HCT116 (cell line): ENCODE measurements around the gene C9orf50. TPM values are rescaled to one million over a fixed set of nuclear protein-coding genes. Genes with fewer than 3 reads are reported as not detected.

Source experiments
- ATAC-seq: fragments of 200-7000 bp; cut with Tn5 transposase; 2 replicates; pipeline ENCODE4 v1.9.1; 2020; ENCODE audit warnings: mild to moderate bottlenecking, moderate library complexity
- BruUV-seq: library from RNA; stranded (reverse); fragments of 400-500 nt; replicated peaks from 2 replicates; lab custom pipeline; 2021; lab: Mats Ljungman, UMichigan
- CTCF ChIA-PET: fragments of 300-600 bp; sonication (Branson Sonifier 250); formaldehyde crosslinking; loops from one replicate; lab custom pipeline; 2021; ENCODE audit warnings: antibody characterized with exemption; lab: Charles Lee
- POLR2A ChIA-PET: fragments of 300-600, 350-600 bp; sonication (Branson Sonifier 250); formaldehyde crosslinking; loops from one replicate; lab custom pipeline; 2021; ENCODE audit warnings: antibody characterized with exemption; lab: Charles Lee
- RAD21 ChIA-PET, 2 experiments: fragments of 300-600 bp; sonication (Branson Sonifier 250); formaldehyde crosslinking; loops; one replicate each; lab custom pipeline; 2023; ENCODE audit warnings: low total read pairs in 2 of 2; ENCODE audit not compliant: uncharacterized antibody in 2 of 2, unreplicated experiment in 2 of 2, low non-redundant PET in 1 of 2; lab: Charles Lee
- DNase-seq: peaks from one replicate; pipeline ENCODE4 v3.0.0-alpha.2; 2010; ENCODE audit warnings: low read depth, low spot score
- H2AFZ ChIP-seq: fragments of 200-600 bp; shearing (Covaris generic), sonication (generic); 2 replicates; pipeline ENCODE4 v1.6.1; 2017; ENCODE audit warnings: low read depth, mixed run types, mixed read lengths, antibody characterized with exemption, low read length; ENCODE audit not compliant: poor library complexity, severe bottlenecking
- H3K27ac ChIP-seq: 2 replicates; pipeline ENCODE4 v1.5.1; 2012; ENCODE audit warnings: low read depth, low read length
- H3K27me3 ChIP-seq: fragments of 200-600 bp; sonication (generic); 2 replicates; pipeline ENCODE4 v1.6.1; 2016; ENCODE audit warnings: mixed run types, low read length, mixed read lengths; ENCODE audit not compliant: insufficient read depth
- H3K36me3 ChIP-seq, 2 experiments: fragments of 200-500 bp in 1 of 2; fragments of 200-600 bp in 1 of 2; sonication (Bioruptor generic) in 1 of 2; sonication (generic) in 1 of 2; 2 replicates each; pipeline versions ENCODE4 v1.5.1 to v1.6.1; 2014 to 2016; ENCODE audit warnings: low read length in 2 of 2, inconsistent platforms in 1 of 2, mixed read lengths in 1 of 2, mixed run types in 1 of 2; ENCODE audit not compliant: insufficient read depth in 2 of 2, control insufficient read depth in 1 of 2
- H3K4me1 ChIP-seq, 2 experiments: fragments of 200-600 bp in 1 of 2; sonication (generic) in 1 of 2; 2 replicates each; pipeline versions ENCODE4 v1.5.1 to v1.6.1; 2012 to 2017; ENCODE audit warnings: low read length in 2 of 2, inconsistent platforms in 1 of 2, mild to moderate bottlenecking in 1 of 2, mixed read lengths in 1 of 2, mixed run types in 1 of 2, moderate library complexity in 1 of 2; ENCODE audit not compliant: insufficient read depth in 2 of 2, control insufficient read depth in 1 of 2
- H3K4me2 ChIP-seq: fragments of 200-600 bp; sonication (generic); 2 replicates; pipeline ENCODE4 v1.6.1; 2017; ENCODE audit warnings: mixed run types, low read length, mixed read lengths
- H3K4me3 ChIP-seq, 2 experiments: fragments of 200-600 bp in 1 of 2; sonication (generic) in 1 of 2; replicated peaks in 1 of 2; 2 replicates each; pipeline ENCODE4 v1.5.1; 2011 to 2016; ENCODE audit warnings: low read length in 2 of 2, control low read depth in 1 of 2, low read depth in 1 of 2, mild to moderate bottlenecking in 1 of 2, mixed read lengths in 1 of 2, mixed run types in 1 of 2
- H3K79me2 ChIP-seq: fragments of 200-600 bp; sonication (generic); 2 replicates; pipeline ENCODE4 v1.6.1; 2017; ENCODE audit warnings: mild to moderate bottlenecking, mixed run types, low read length, moderate library complexity, mixed read lengths; ENCODE audit not compliant: insufficient read depth
- H3K9ac ChIP-seq: fragments of 200-600 bp; sonication (generic); 2 replicates; pipeline ENCODE4 v1.6.1; 2016; ENCODE audit warnings: low read length, mixed read lengths
- H3K9me2 ChIP-seq: fragments of 200-600 bp; sonication (generic), shearing (Covaris generic); 2 replicates; pipeline ENCODE4 v1.6.1; 2017; ENCODE audit warnings: mixed run types, mild to moderate bottlenecking, moderate library complexity; ENCODE audit not compliant: insufficient read depth
- H3K9me3 ChIP-seq, 2 experiments: fragments of 200-500 bp in 1 of 2; fragments of 200-600 bp in 1 of 2; sonication (Bioruptor generic) in 1 of 2; sonication (generic) in 1 of 2; 2 replicates each; pipeline ENCODE4 v1.6.1; 2014 to 2017; ENCODE audit warnings: low read length in 2 of 2, mixed read lengths in 2 of 2, inconsistent platforms in 1 of 2, low read depth in 1 of 2, mild to moderate bottlenecking in 1 of 2, mixed run types in 1 of 2, moderate library complexity in 1 of 2; ENCODE audit not compliant: control insufficient read depth in 1 of 2, insufficient read depth in 1 of 2
- H4K20me1 ChIP-seq: fragments of 200-600 bp; sonication (generic), shearing (Covaris generic); 2 replicates; pipeline ENCODE4 v1.6.1; 2017; ENCODE audit warnings: mixed run types, mild to moderate bottlenecking, moderate library complexity; ENCODE audit not compliant: insufficient read depth
- CBX3 ChIP-seq: IDR thresholded peaks from 2 replicates; pipeline ENCODE4 v1.6.1; 2012; ENCODE audit warnings: low read depth
- CEBPB ChIP-seq: IDR thresholded peaks from 2 replicates; pipeline ENCODE4 v1.6.1; 2012; ENCODE audit warnings: low read depth
- EGR1 ChIP-seq: IDR thresholded peaks from 2 replicates; pipeline ENCODE4 v1.6.1; 2012; ENCODE audit warnings: low read depth
- FOSL1 ChIP-seq: IDR thresholded peaks from 2 replicates; pipeline ENCODE4 v1.6.1; 2012; ENCODE audit warnings: low read depth
- MAX ChIP-seq: IDR thresholded peaks from 2 replicates; pipeline ENCODE4 v1.6.1; 2012
- POLR2A ChIP-seq: IDR thresholded peaks from 2 replicates; pipeline ENCODE4 v1.7.0; 2011; ENCODE audit warnings: borderline replicate concordance; ENCODE audit not compliant: insufficient read depth, insufficient read length; ENCODE audit errors: extremely low read depth
- POLR2AphosphoS5 ChIP-seq: IDR thresholded peaks from 2 replicates; pipeline ENCODE4 v1.6.1; 2011; ENCODE audit warnings: mild to moderate bottlenecking, low read depth, low read length, moderate library complexity
- RAD21 ChIP-seq: IDR thresholded peaks from 2 replicates; pipeline ENCODE4 v1.6.1; 2012; ENCODE audit warnings: low read depth, mild to moderate bottlenecking
- REST ChIP-seq: IDR thresholded peaks from 2 replicates; pipeline ENCODE4 v1.6.1; 2012; ENCODE audit warnings: low read depth
- SIN3A ChIP-seq: IDR thresholded peaks from 2 replicates; pipeline ENCODE4 v1.6.1; 2012; ENCODE audit warnings: low read depth
- SP1 ChIP-seq: IDR thresholded peaks from 2 replicates; pipeline ENCODE4 v1.6.1; 2012; ENCODE audit warnings: low read depth
- SRF ChIP-seq: IDR thresholded peaks from 2 replicates; pipeline ENCODE4 v1.6.1; 2012; ENCODE audit warnings: low read depth
- TCF7L2 ChIP-seq: IDR thresholded peaks from 2 replicates; pipeline ENCODE4 v1.7.0; 2011; ENCODE audit warnings: borderline replicate concordance, inconsistent platforms; ENCODE audit not compliant: insufficient read depth, insufficient read length; ENCODE audit errors: extremely low read depth
- YY1 ChIP-seq: IDR thresholded peaks from 2 replicates; pipeline ENCODE4 v1.6.1; 2011; ENCODE audit warnings: low read length, low read depth, moderate library complexity, mild to moderate bottlenecking; ENCODE audit not compliant: insufficient replicate concordance; ENCODE audit errors: extremely low read depth
- ZNF274 ChIP-seq: fragments of 200-500 bp; sonication (Bioruptor generic); IDR thresholded peaks from 2 replicates; pipeline ENCODE4 v1.6.1; 2014; ENCODE audit warnings: mild to moderate bottlenecking, low read depth, low read length, inconsistent platforms
- intact Hi-C: fragments of 100-400 bp; cut with micrococcal nuclease; formaldehyde crosslinking; loops from 2 replicates; pipeline ENCODE4 v1.10.0; 2022
- total RNA-seq: library from RNA; stranded (reverse); gene quantifications from one replicate; pipeline ENCODE4 v1.2.1, GENCODE V29; 2021; ENCODE audit not compliant: unreplicated experiment
- TF ChIP-seq, protein P1 (sequence below), 3 experiments: fragments of 200-600 bp in 1 of 3; sonication (generic) in 1 of 3; IDR thresholded peaks in 2 of 3; conservative IDR thresholded peaks in 1 of 3; 2 replicates each; pipeline ENCODE4 v1.5.1; 2012 to 2017; ENCODE audit warnings: low read depth in 2 of 3, low read length in 2 of 3, antibody characterized with exemption in 1 of 3, borderline replicate concordance in 1 of 3, control low read depth in 1 of 3, mild to moderate bottlenecking in 1 of 3, mixed read lengths in 1 of 3, mixed run types in 1 of 3, moderate library complexity in 1 of 3; ENCODE audit not compliant: insufficient read depth in 1 of 3

The C9orf50 gene
- total RNA-seq, 1 experiment from 2014 or later, result not detected

GRCh38 chr9:129619787-129620668 is 873 bp downstream of the C9orf50 start:
- Histone ChIP-seq H3K4me2 (no peak overlapping the region), H2AFZ (no peak overlapping the region), H3K9me2 (no peaks in the 10 kb centered on the region), H3K27me3 (no peaks in the 10 kb centered on the region), H3K79me2 (no peaks in the 10 kb centered on the region), H3K4me1 (peaks cover 6 to 28% of the 10 kb centered on the region in 2 experiments; a peak in 3 of 4 replicates), H3K9me3 (no peaks in the 10 kb centered on the region), H3K4me3 (no peak overlapping the region), H3K36me3 (no peaks in the 10 kb centered on the region), H4K20me1 (no peaks in the 10 kb centered on the region), H3K9ac (no peak overlapping the region), H3K27ac (no peak overlapping the region)
- intact Hi-C loops, result no loop called here
- POLR2A ChIA-PET, result interaction anchor here (1.7 kb wide), 1 partner anchor 442 kb away, joined by 6 read pairs; the partner anchor contains the start of gene IER5L
- no TSS peak for BruUV-seq
- RAD21 ChIA-PET, result no interaction called here
- no peak for DNase-seq
- TF ChIP-seq ZNF274 (no peak), SIN3A (no peak), RAD21 (no peak), SRF (no peak), TCF7L2 (no peak), REST (no peak), POLR2AphosphoS5 (no peak; the same call in 1 of the 2 replicates), CEBPB (no peak), POLR2A (no peak), FOSL1 (no peak), CBX3 (no peak), EGR1 (no peak), SP1 (no peak), MAX (no peak), YY1 (no peak)
- TF ChIP-seq, protein P1, sequence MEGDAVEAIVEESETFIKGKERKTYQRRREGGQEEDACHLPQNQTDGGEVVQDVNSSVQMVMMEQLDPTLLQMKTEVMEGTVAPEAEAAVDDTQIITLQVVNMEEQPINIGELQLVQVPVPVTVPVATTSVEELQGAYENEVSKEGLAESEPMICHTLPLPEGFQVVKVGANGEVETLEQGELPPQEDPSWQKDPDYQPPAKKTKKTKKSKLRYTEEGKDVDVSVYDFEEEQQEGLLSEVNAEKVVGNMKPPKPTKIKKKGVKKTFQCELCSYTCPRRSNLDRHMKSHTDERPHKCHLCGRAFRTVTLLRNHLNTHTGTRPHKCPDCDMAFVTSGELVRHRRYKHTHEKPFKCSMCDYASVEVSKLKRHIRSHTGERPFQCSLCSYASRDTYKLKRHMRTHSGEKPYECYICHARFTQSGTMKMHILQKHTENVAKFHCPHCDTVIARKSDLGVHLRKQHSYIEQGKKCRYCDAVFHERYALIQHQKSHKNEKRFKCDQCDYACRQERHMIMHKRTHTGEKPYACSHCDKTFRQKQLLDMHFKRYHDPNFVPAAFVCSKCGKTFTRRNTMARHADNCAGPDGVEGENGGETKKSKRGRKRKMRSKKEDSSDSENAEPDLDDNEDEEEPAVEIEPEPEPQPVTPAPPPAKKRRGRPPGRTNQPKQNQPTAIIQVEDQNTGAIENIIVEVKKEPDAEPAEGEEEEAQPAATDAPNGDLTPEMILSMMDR (IDR thresholded peaks at IDR 0.05 in 2 of 3, conservative IDR thresholded peaks at IDR 0.05 in 1 of 3; ENCODE audit: borderline replicate concordance in 1 of 3, insufficient read depth in 1 of 3, low read depth in 2 of 3, low read length in 2 of 3), result no peak
- ATAC-seq, result no peak
- CTCF ChIA-PET, result interaction anchor here (1.1 kb wide), 1 partner anchor 480 kb away, joined by 4 read pairs; no protein-coding TSS in a partner anchor
